T-helper 2 cell treated with Interferon-gamma antibody and Interleukin-4, amounts not matched to agents 100 ng/mL and 5 ng/mL, for 36 hours (primary cell): ENCODE data around the gene ELOB. TPM values are rescaled to one million over a fixed set of nuclear protein-coding genes. Genes with fewer than 3 reads are reported as not detected.

ENCODE experiments used
- intact Hi-C: fragments of 100-400 bp; cut with micrococcal nuclease; formaldehyde crosslinking; loops from one replicate; pipeline ENCODE4 v1.15.1; 2023
- total RNA-seq: library from RNA; stranded (reverse); gene quantifications from 2 replicates; pipeline ENCODE4 v1.2.3, GENCODE V29; 2022

The ELOB gene
- total RNA-seq, 1 donor from 2014 or later, result 232 TPM

DNA sequence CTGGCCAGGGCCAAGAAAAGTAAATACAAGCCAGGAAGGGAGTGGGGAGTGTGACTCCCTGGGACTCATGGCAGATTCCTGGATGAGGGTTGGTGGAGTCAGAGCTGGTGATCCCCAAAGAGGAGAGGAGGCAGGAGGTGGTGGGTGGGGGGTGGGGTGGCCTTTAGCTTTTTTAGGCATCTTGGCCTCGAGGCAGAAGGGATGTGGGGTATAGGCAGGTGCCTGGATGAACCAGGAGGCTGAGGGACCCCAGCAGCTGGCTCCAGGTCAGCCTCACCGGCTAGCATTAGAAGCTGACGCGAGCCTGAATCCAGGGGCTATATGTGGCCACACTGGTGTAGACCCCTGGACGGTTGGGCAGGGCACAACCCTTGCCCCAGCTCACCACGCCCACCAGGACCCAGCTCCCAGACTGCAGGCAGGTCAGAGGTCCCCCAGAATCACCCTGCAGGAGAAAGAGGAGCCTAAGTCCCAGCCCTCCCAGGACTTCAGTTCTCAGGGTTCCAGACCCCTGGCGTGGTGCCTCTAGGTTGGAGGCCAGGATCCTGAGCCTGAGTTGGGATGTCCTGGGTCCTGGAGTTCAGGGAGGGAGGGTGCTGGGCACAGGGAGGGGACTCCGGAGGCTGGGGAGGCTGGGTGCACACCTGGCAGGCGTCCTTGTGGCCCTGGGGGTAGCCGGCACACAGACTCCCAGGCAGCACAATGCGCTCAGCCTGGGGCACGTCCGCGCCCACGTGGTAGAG, 7.4 kb upstream of the ELOB start:
- intact Hi-C loops, result no loop called here

DNA sequence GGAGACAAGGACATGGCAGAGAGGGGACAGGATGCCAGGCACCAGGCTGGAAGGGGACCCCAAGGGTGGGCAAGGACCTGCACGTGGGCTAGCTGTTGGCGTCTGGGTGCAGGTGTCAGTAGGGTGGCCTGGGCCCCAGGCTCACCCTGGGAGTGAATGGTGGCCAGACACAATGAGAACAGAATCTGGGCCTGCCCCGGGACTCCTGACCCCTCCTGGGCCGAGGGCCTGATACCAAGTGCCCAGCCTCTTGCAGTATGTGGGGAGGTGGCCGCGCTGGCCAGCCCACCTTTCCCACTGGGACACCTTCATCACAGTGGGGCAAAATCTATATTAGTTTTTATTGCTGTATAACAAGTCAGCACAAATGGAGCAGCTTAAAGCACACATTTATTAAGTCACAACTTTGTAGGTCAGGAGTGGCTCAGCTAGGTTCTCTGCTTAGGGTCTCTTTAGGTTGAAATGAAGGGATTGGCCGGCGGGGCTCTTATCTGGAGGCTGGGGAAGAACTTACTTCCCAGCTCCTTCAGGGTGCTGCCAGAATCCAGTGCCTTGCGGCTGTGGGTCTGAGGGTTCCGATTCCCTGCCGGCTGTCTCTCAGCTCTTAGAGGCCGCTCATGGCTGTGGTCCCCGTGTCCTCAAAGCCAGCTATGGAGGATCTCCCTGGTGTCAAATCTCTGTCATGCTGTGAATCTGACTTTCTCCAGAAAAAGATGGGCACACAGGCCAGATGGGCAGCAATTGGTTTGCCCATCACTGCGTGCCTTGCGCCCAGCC, 6.7 kb upstream of the ELOB start:
- intact Hi-C loops, result no loop called here

DNA sequence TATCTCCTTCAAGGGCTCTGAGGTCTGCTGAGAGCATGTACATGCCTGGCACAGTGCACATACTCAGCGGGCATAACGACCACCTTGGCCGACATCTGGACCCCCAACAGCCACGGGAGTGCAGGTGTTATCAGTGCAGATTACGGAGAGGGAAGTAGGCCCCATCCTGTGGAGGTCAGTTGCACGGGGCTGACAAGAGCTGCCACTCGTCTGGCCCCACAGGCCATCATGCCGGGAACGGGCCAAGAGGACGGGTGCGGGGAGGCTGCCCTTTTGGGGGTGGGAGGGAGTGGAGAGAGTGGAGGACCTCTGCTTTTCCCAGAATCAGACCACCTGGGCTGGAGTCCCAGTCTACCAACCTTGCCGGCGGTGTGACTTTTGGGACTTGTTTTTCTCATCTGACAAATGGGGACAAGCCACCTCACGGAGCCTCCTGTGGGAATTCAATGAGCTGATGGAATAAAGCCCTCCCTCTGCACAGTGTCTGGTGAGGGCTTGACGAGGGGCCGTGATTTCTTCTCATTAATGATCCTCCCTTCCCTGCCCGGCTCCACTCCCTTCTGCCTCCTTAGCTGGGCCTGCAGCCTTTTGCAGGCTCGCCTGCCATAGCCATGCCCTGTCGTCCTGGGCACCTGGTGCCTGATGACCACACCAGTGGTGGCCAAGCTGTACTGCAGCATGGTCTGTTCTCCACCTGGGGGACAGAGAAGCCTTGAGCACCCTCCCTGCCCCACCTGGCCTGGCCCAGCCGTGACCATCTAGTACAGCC, 5.7 kb upstream of the ELOB start:
- intact Hi-C loops, result no loop called here

DNA sequence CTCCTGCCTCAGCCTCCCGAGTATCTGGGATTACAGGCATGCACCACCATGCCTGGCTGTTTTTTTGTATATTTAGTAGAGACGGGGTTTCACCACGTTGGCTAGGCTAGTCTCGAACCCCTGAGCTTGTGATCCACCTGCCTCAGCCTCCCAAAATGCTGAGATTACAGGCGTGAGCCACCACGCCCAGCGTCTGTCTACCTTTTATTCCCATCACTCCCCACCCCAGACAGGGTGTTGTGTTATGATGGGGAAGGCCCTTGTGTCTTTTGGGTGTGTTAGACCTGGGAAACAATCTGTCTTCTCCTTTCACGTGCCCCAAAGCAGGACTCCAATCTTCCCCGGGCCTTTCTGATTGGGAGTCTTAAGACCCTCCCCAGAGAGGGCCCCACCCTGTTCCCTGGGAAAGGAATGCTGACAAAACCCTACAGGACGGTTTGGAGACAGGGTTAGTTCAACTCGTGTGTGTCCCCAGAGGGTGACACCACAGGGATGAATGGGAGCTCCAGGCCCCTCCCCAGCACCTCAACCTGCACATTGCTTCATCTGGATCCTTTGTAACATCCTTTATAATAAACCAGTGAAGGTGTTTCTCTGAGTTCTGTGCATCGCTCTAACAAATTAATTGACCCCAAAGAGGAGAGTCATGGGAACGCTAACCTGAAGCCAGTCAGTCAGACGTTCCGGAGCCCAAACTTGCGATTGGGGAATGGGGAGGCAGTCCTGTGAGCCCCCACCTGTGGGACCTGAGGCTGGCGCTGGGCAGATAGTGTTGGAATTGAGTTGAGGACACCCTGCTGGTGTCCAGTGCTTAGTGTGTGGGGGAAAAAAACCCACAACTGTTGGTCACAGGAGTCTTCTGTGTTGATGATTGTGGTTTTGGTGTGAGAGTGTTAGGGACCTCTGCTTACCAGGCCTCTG, 3.2 kb upstream of the ELOB start:
- intact Hi-C loops, result loop anchor here (10.0 kb wide), 1 partner anchor 145 kb away; no protein-coding TSS in a partner anchor

DNA sequence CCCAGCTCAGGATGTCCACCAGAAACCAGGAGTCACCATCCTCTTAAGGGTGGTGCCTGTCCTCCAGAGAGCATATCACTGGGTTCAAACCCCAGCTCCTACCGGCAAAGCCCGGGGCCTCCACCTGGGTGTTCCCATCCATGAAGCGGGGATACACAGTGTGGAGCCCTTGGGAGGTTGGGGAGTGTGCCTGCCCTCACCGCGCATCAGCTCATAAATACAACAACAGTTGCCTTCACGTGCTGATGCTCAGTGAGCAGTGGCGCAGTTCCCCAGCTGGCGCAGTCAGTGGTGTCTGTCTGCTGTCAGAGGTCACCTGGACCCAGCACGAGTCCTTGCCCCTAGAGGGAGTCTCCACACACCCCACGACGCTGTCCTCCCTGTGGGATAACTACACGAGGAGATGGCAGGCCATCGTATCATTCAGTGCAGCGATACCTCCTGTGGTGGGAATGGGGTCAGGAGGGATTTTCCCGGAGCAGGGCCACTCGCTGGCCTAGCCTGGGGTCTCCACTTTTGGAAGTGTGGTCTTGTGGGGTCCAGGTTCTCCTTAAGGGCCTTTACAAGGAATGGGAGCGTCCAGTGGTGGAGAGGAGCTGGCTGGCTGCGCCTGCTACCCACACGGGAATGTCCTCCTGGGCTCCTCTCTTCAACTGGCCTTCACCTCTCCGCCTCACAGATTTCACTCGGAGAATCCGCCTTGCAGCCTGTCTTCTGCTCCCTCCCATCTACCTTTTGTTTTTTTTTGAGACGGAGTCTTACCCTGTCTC, 2.3 kb upstream of the ELOB start:
- intact Hi-C loops, result loop anchor here (10.0 kb wide), 1 partner anchor 145 kb away; no protein-coding TSS in a partner anchor

DNA sequence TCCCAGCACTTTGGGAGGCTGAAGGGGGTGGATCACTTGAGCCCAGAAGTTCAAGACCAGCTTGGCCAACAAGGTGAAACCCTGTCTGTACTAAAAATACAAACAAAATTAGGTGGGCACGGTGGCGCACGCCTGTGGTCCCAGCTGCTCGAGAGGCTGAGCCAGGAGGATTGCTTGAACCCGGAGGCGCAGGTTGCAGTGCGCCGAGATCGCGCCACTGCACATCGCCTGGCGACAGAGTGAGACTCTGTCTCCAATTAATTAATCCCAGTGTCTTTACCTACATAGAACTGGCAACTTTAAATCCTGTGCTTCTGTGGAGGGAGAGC, 1.5 kb upstream of the ELOB start:
- intact Hi-C loops, result loop anchor here (10.0 kb wide), 1 partner anchor 146 kb away; no protein-coding TSS in a partner anchor

DNA sequence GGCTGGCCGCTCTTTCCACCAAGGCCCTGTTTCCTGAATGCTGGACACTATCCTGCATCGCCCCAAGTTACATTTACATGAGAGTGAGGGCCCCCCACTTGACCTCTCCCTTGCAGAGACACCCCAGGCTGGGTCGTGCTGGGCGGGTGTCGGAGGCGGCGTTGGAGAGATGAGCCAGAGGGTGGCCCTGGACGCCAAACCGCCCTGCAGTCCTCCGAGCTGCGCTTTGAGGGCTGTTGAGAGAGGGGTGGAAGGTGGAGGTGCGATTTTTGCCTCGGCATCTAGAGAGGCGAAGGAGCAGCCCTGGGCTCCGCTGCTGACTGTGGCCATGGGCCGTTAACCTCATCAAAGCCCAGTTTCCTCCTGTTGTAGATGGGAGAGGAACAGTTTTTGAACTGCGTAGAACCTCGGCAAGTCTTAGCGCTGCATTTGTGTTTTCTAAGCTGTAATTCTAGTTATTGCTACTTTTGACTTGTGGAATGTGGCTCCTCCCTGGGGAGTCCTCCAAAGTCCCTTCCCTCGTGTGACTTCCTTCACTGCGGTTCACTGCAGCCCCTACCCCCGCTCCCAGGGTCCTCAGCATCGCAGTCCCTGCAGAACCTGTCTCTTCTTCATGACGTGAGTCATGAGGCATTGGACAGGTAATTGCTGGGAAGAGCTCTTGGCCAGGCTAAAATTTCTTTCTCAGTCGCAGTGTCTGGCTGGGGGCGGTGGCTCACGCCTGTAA, 986 bp upstream of the ELOB start:
- intact Hi-C loops, result loop anchor here (1.0 to 10.0 kb wide), 2 partner anchors 26 to 147 kb away; partner anchors contain the start of gene SRRM2

DNA sequence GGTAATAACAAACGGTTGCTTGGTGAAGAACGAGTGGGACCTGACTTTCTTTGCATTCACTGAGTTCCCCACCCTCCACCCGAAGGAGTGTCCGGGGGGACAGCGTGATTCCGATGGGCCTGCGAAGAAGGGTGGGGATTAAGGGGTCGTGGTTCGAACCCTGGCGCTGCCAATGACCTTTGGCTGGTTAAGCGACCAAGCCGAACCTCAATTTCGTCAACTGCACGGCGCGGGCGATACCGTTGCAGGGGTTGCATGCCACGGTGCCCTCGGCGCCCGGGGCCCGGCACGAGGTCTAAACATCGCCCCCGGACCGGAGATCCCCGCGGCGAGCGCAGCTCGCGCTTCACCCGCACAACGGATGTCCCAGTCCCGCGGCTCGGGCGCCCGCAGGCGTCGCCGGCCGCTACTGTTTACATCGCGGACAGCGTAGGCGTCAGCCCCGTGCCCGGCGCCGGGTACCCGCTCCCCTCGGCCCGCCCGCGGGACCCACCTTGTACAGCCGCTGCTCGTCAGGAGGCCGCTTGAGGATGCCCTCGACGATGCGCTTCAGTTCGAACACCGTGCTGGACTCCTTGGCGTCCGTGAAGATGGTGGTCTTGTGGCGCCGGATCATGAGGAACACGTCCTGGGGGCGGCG, 460 bp downstream of the ELOB start:
- intact Hi-C loops, result loop anchor here (1.0 to 10.0 kb wide), 2 partner anchors 24 to 148 kb away; partner anchors contain the start of gene SRRM2

DNA sequence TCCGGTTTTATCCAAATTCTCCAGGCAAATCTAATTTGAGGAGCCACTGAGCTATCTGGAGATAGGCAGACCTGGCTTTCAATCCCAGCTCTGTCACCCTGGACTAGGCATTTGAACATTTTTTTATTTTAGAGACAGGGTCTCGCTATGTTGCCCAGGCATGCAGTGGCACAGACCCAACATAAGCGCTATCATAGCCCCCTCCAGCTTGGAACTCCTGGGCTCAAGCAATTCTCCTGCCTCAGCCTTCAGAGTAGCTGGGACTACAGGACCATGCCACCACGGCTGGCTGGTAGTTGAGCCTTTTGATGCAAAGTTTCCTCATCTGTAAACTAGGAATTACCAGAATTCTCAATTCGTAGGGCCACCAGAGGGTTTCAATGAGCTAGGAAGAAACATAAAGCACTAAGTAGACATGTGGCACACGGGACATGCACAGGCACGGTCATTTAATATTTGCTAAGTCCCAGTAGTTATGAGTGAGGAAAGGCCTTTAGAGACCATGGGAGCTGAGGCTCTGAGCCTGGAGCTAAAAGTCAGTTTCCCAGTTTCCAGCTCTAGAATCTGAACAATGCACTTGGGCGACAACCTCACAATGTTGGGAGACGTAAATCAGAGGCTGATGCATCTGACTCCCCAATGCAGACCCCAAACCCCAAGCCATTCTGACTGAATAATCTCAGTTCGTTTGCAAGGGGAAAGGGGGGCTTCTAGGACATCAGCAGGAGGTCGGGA, 1.1 kb downstream of the ELOB start:
- intact Hi-C loops, result loop anchor here (10.0 kb wide), 1 partner anchor 149 kb away; no protein-coding TSS in a partner anchor

DNA sequence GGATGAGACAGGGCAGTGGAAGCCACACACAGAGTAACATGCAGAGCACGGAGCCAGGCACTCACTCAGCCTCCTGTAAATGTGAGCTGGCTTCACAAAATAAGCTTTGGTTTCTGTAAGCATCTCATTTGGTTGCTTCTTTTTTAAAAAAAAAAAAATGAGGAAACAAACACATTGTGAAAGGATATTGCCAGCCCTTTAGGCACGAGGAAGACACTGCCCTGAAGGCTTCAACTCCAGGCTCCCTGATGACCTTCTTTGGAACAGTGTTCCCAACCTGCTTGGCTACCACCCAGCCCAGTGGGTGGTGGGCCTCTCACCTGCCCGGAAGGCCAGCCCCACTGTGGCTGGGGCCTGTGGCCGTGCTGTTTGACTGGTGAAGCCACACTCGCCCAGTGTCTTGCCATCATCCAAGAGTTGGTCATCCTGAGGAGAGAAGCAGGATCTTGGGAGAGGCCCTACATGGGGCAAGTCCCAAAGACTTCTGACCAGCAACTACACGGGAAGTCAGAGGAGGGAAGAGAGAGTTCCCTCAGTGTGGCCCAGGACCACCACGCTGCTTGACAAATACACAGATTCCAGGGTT, 1.9 kb downstream of the ELOB start:
- intact Hi-C loops, result loop anchor here (10.0 kb wide), 1 partner anchor 150 kb away; no protein-coding TSS in a partner anchor

DNA sequence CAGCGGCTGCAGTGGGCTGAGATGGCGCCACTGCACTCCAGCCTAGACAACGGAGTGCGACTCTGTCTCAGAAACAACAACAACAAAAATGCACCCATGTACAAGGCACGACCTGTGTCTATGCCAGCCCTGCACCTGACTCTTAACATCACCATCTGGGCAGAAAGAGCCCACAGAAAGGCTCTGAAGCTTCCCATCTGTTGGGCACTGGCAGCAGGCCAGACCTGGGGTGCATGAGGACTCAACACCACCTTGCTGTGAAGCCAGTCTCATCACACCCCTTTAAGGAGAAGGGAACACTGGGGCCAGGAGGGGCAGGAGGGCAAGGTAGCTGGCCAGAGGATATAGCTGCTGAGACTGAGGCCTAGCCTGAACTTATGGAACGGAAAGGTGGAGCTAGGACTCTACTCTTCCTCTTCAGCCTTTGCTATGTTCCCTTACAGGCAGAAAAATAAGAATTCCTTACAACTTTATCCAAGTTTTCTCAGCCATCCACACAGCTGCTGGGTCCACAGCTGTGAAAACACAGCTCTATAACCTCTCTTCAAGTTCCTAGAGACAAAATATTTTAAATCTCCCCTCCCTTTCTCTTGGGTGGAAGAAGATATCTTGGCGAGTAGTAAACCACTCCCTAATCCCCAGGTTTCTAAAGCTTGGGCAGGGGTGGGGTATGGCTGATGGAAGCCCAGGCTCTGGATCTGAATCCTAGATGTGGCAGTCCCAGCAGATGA, 2.8 kb downstream of the ELOB start:
- intact Hi-C loops, result loop anchor here (10.0 kb wide), 1 partner anchor 150 kb away; no protein-coding TSS in a partner anchor

DNA sequence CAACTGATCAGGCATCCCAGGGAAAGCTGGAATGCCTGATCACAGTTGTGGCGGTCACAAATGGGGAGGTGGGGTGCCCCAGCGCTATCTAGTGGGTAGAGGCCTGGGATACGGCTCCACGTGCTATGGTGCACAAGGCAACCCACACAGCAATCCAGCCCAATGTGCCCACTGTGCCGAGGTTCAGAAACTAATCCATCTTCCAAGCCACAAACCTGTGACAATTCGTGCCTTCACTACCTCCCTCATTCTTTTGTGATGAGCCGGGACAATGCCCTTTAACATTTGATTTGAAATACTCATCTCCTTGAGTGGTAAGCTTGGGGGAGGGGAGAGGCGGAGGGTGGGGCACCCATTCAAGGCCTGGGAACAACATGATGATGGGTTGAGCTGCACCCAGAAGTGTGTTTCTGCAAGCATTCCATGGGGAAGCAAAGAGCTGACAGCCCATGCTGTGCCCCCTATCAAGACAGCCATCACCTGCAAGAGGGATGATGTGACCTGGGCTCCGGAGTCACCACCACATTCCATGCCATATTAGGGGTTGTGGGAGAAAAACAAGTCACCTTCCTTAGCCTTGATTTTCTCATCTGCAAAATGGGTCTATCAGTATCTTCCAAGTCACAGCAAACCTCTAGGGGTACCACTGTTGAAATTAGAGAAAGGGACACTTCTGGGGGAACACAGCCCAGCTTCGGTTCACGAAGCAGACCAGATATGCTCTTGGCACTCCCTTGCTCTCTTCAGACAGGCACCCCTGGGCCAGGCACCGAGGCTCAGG, 3.7 kb downstream of the ELOB start:
- intact Hi-C loops, result loop anchor here (10.0 kb wide), 1 partner anchor 151 kb away; no protein-coding TSS in a partner anchor

DNA sequence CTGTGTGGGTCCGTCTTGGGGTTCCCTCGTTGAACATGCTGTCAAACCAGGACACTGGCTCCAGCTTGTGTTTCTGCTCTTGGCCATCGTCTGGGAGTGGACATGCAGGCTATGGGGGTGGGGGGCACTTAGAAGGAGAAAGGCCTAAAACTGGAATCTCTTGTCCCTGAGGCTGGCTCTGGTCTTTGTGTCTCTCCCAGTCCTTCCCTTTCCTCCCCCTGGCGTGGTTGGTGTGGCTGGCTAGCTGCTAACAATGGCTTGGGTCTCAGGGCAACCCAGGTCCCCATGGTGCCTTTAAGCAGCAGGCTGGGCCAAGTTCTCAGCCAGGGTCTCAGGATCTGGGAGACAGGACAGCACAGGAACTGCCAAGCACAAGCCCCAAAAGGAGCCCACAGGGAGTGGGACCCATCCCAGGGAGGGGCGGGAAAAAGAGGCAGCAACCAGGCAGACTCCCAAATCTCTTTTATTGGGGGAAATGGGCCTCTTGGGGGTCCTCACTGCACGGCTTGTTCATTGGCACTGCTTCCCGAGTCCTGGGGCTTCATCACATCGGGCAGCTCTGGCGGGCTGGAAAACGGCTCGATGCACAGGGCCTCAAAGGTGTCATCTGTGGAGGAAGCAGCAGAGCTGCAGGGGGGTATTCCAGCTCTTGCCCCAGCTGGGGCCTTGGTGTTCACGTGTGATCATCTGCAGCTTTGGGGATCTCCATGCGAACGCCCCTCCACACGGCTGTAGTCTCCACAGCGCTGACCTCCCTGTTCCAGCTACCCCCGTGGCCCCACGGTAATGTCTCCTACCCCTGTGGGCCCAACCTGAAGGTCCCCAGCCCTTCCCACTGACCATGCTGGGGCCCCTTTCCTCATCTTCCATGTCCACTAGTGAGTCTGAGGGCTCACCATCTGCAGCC, 5.3 kb downstream of the ELOB start:
- intact Hi-C loops, result loop anchor here (10.0 kb wide), 1 partner anchor 153 kb away; no protein-coding TSS in a partner anchor

DNA sequence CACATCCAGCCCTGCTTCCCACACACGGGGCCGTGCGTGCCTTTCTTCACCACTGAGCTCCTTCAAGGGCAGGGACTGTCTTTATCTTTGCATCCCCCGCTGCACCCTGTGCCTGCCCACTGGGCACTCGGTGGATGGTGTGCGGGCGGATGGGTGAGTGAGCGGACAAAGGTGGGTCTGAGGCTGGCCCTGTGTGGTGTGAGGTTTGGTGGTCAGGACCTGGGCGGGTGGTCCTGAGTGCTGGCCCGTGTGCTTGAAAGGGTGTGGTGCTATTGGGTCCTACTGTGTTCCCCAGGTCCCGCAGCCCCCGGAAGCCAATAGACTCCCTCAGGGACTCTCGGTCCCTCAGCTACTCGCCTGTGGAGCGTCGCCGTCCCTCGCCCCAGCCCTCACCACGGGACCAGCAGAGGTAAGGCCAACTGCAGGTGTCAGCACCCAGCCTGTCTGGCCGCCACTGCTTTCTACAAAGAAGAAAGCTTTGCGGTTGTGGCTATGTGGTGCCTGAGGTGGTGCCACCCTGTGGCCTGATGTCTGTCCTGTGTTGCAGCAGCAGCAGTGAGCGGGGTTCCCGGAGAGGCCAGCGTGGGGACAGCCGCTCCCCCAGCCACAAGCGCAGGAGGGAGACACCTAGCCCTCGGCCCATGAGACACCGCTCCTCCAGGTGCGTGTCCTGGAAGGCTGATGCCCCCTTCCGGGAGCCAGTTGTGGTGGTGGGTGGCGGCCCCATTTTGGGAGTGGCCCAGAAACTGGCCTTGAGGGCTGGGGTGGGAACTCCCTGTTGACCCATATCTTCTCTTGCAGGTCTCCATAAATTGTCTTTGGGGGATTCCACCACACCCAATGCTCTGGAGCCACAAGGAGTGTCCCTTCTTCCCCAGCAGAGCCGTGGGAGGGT, 6.8 kb downstream of the ELOB start:
- intact Hi-C loops, result loop anchor here (10.0 kb wide), 1 partner anchor 154 kb away; no protein-coding TSS in a partner anchor
